ENCODE measurements around the gene EED. TPM values are rescaled to one million over a fixed set of nuclear protein-coding genes. Genes with fewer than 3 reads are reported as not detected.
A peak's percentile ranks its signal among the peaks of the same experiment; 100 is the strongest.

EED gene
- total and polyA plus RNA-seq, 4 donors: 5.4 to 17.1 (median 8.2) TPM

DNA sequence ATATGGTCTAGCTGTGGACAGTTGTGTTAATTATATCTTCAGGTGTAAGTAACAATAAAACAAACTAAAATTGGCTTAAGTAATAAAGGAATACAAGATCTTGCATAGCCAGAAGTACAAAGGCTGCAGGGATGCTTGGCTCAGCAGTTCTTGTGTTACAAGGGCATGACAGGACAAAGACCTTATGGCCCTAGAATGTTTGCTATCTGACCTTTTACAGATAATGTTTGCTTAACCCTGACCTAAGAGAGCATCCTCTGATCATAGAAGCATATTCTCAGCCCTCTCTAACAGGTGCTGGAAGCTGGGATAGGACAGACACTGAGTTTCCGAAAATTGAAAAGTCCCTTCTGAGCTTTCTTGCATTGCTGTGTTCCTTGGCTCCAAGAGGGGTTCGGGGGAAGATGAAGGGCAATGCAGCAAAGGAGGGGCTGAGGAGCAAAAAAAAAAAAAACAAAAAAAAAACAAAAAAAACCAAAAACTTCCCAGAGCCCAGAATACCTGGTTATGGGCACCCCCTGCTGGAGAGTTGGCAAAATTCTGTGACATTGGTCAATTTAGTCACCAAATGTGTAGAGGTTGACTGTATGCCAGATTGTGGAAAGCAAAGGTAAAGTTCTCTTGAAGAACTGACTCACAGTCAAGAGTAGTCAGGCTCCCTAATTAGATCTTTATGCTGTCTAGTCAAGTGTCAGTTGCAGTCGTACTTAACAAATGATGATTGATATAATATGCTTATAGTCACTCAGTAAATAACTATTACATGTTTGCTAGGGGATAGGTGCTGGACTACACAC lies 47.1 kb downstream of the EED start:
- 22% methylated on average over 3 of the region's 3 CpGs for WGBS
- Histone ChIP-seq H3K27ac (ENCODE audit: low read depth in 1 of 2, low read length in 2 of 2) (no peak overlapping the region), H3K4me1 (ENCODE audit: control insufficient read depth in 4 of 4, insufficient read depth in 4 of 4, low read length in 3 of 4) (peaks cover 0 to 16% (median 12%) of the 10 kb centered on the region in 4 donors), H3K4me3 (ENCODE audit: low read depth in 1 of 3, low read length in 3 of 3) (no peak overlapping the region), H3K27me3 (ENCODE audit: control insufficient read depth in 4 of 4, insufficient read depth in 4 of 4, low read length in 3 of 4) (no peaks in the 10 kb centered on the region), H3K36me3 (ENCODE audit: control insufficient read depth in 4 of 4, insufficient read depth in 3 of 4, low read depth in 1 of 4, low read length in 3 of 4) (no peaks in the 10 kb centered on the region), H3K9me3 (ENCODE audit: control insufficient read depth in 4 of 4, low read length in 3 of 4) (no peaks in the 10 kb centered on the region), H3K9ac (ENCODE audit: low read depth in 1 of 2, low read length in 2 of 2) (no peak overlapping the region)
- TF ChIP-seq MAX (IDR thresholded peaks at IDR 0.05): no peak
- peak; percentile 85 to 99 for TF ChIP-seq RXRA (IDR thresholded peaks at IDR 0.05)
- TF ChIP-seq JUND (IDR thresholded peaks at IDR 0.05): peak in 1 of 2 donors; percentile 36
- no peak for TF ChIP-seq ZBTB33 (IDR thresholded peaks at IDR 0.05)
- TF ChIP-seq RAD21 (IDR thresholded peaks at IDR 0.05): peak; percentile 81 to 84
- TF ChIP-seq TAF1 (conservative IDR thresholded peaks at IDR 0.05): no peak
- TF ChIP-seq, protein P1, sequence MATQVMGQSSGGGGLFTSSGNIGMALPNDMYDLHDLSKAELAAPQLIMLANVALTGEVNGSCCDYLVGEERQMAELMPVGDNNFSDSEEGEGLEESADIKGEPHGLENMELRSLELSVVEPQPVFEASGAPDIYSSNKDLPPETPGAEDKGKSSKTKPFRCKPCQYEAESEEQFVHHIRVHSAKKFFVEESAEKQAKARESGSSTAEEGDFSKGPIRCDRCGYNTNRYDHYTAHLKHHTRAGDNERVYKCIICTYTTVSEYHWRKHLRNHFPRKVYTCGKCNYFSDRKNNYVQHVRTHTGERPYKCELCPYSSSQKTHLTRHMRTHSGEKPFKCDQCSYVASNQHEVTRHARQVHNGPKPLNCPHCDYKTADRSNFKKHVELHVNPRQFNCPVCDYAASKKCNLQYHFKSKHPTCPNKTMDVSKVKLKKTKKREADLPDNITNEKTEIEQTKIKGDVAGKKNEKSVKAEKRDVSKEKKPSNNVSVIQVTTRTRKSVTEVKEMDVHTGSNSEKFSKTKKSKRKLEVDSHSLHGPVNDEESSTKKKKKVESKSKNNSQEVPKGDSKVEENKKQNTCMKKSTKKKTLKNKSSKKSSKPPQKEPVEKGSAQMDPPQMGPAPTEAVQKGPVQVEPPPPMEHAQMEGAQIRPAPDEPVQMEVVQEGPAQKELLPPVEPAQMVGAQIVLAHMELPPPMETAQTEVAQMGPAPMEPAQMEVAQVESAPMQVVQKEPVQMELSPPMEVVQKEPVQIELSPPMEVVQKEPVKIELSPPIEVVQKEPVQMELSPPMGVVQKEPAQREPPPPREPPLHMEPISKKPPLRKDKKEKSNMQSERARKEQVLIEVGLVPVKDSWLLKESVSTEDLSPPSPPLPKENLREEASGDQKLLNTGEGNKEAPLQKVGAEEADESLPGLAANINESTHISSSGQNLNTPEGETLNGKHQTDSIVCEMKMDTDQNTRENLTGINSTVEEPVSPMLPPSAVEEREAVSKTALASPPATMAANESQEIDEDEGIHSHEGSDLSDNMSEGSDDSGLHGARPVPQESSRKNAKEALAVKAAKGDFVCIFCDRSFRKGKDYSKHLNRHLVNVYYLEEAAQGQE (IDR thresholded peaks at IDR 0.05): no peak
- TF ChIP-seq, protein P2, sequence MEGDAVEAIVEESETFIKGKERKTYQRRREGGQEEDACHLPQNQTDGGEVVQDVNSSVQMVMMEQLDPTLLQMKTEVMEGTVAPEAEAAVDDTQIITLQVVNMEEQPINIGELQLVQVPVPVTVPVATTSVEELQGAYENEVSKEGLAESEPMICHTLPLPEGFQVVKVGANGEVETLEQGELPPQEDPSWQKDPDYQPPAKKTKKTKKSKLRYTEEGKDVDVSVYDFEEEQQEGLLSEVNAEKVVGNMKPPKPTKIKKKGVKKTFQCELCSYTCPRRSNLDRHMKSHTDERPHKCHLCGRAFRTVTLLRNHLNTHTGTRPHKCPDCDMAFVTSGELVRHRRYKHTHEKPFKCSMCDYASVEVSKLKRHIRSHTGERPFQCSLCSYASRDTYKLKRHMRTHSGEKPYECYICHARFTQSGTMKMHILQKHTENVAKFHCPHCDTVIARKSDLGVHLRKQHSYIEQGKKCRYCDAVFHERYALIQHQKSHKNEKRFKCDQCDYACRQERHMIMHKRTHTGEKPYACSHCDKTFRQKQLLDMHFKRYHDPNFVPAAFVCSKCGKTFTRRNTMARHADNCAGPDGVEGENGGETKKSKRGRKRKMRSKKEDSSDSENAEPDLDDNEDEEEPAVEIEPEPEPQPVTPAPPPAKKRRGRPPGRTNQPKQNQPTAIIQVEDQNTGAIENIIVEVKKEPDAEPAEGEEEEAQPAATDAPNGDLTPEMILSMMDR (IDR thresholded peaks at IDR 0.05; ENCODE audit: low read depth, low read length, missing input control): peak; percentile 65
- TF ChIP-seq SP1 (IDR thresholded peaks at IDR 0.05): peak; percentile 66
- no peak for TF ChIP-seq YY1 (IDR thresholded peaks at IDR 0.05)
- TF ChIP-seq FOXA2 (IDR thresholded peaks at IDR 0.05): peak; percentile 41
- peak; percentile 99 for TF ChIP-seq NR2F2 (IDR thresholded peaks at IDR 0.05)
- no peak for TF ChIP-seq FOXA1 (IDR thresholded peaks at IDR 0.05)
- TF ChIP-seq HNF4G (IDR thresholded peaks at IDR 0.05): peak; percentile 38
- no peak for TF ChIP-seq EGR1 (IDR thresholded peaks at IDR 0.05; ENCODE audit: low read depth in 2 of 2)
- peak; percentile 48 to 90 for TF ChIP-seq HNF4A (conservative IDR thresholded peaks at IDR 0.05)
- peak; percentile 45 for DNase-seq (ENCODE audit: low spot score)
